Putamen (tissue), 1 donor: ENCODE results near the gene RNF208.

Experiments
- DNase-seq: peaks from one replicate; pipeline ENCODE4 v3.0.0-alpha.2; 2016; ENCODE audit warnings: low spot score

The RNF208 gene

GRCh38 chr9:137175345-137175961 lies 46.6 kb downstream of the RNF208 start:
- no peak for DNase-seq

GRCh38 chr9:137174722-137175293 lies 47.2 kb downstream of the RNF208 start:
- no peak for DNase-seq

GRCh38 chr9:137173796-137174664 lies 48.0 kb downstream of the RNF208 start:
- no peak for DNase-seq

GRCh38 chr9:137172901-137173795 lies 48.9 kb downstream of the RNF208 start:
- DNase-seq, result no peak

GRCh38 chr9:137171149-137171900 lies 50.7 kb downstream of the RNF208 start:
- DNase-seq, result no peak

- DNase-seq, result no peak
Observed at GRCh38 chr9:137170486-137171148, 51.4 kb downstream of the RNF208 start.
